Suprapubic skin (tissue), 4 donors: ENCODE measurements around the gene PTGER2. TPM values are rescaled to one million over a fixed set of nuclear protein-coding genes. Genes with fewer than 3 reads are reported as not detected.

ENCODE experiments used
- DNase-seq, 2 donors: peaks; one replicate each; pipeline ENCODE4 v3.0.0-alpha.2; 2019; ENCODE audit warnings: low spot score in 2 of 2
- H3K27ac ChIP-seq: fragments of 200-600 bp; sonication (generic); one replicate; pipeline ENCODE4 v1.5.1; 2019
- H3K27me3 ChIP-seq: fragments of 200-600 bp; sonication (generic); one replicate; pipeline ENCODE4 v1.5.1; 2019
- H3K36me3 ChIP-seq: fragments of 200-600 bp; sonication (generic); one replicate; pipeline ENCODE4 v1.5.1; 2019
- H3K4me1 ChIP-seq: fragments of 200-600 bp; sonication (generic); one replicate; pipeline ENCODE4 v1.5.1; 2019
- H3K4me3 ChIP-seq: fragments of 200-600 bp; sonication (generic); one replicate; pipeline ENCODE4 v1.5.1; 2019; ENCODE audit warnings: mild to moderate bottlenecking
- H3K9me3 ChIP-seq: fragments of 200-600 bp; sonication (generic); one replicate; pipeline ENCODE4 v1.5.1; 2019
- EP300 ChIP-seq: sonication (generic); formaldehyde crosslinking; IDR thresholded peaks from one replicate; pipeline ENCODE4 v1.6.1; 2017; ENCODE audit warnings: antibody characterized with exemption
- POLR2A ChIP-seq, 2 donors: fragments of 450-650 bp; IDR thresholded peaks; one replicate each; pipeline ENCODE4 v1.6.1; 2017; ENCODE audit warnings: antibody characterized with exemption in 2 of 2, mild to moderate bottlenecking in 2 of 2, moderate library complexity in 2 of 2
- POLR2AphosphoS5 ChIP-seq, 3 donors: sonication (generic); formaldehyde crosslinking; IDR thresholded peaks; one replicate each; pipeline ENCODE4 v1.6.1; 2017; ENCODE audit warnings: antibody characterized with exemption in 3 of 3
- WGBS: methylation state at CpG from one replicate; pipeline ENCODE4 v1.1.5; 2018; 5-methylcytosine and 5-hydroxymethylcytosine counted together
- total RNA-seq, 4 donors: library from RNA; depleted of rRNA; stranded (reverse); fragments of >200 nt; gene quantifications; one replicate each; pipeline ENCODE4 v1.1.0, GENCODE V29; 2016
- TF ChIP-seq, protein P1 (sequence below), 2 donors: fragments of 200-600 bp in 1 of 2; fragments of 450-650 bp in 1 of 2; sonication (generic) in 1 of 2; IDR thresholded peaks; one replicate each; pipeline ENCODE4 v1.5.1; 2016 to 2019; ENCODE audit warnings: antibody characterized with exemption in 2 of 2, mild to moderate bottlenecking in 1 of 2, moderate library complexity in 1 of 2

PTGER2 gene
- total RNA-seq, 4 donors from 2014 or later = 0.49 to 1.0 (median 0.68) TPM

DNA sequence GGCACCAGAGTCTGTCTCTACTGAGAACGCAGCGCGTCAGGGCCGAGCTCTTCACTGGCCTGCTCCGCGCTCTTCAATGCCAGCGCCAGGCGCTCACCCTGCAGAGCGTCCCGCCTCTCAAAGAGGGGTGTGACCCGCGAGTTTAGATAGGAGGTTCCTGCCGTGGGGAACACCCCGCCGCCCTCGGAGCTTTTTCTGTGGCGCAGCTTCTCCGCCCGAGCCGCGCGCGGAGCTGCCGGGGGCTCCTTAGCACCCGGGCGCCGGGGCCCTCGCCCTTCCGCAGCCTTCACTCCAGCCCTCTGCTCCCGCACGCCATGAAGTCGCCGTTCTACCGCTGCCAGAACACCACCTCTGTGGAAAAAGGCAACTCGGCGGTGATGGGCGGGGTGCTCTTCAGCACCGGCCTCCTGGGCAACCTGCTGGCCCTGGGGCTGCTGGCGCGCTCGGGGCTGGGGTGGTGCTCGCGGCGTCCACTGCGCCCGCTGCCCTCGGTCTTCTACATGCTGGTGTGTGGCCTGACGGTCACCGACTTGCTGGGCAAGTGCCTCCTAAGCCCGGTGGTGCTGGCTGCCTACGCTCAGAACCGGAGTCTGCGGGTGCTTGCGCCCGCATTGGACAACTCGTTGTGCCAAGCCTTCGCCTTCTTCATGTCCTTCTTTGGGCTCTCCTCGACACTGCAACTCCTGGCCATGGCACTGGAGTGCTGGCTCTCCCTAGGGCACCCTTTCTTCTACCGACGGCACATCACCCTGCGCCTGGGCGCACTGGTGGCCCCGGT lies 46.4 kb upstream of the PTGER2 start, which contains the start of gene PTGDR:
Gene PTGDR (plus strand): TSS at position 198 of the 778 bp plus-strand sequence. CDS start 117 bp downstream, at position 315.
- Histone ChIP-seq H3K36me3 (no peaks in the 10 kb centered on the region), H3K27ac (peak within 1 kb of the TSS; percentile 19), H3K4me1 (peaks cover 34% of the 10 kb centered on the region), H3K9me3 (no peaks in the 10 kb centered on the region), H3K27me3 (peaks cover 28% of the 10 kb centered on the region), H3K4me3 (peak within 1 kb of the TSS; percentile 64)
- TF ChIP-seq POLR2AphosphoS5 (IDR thresholded peaks at IDR 0.05) (no peak), EP300 (no peak), POLR2A (IDR thresholded peaks at IDR 0.05) (no peak)
- TF ChIP-seq, protein P1, sequence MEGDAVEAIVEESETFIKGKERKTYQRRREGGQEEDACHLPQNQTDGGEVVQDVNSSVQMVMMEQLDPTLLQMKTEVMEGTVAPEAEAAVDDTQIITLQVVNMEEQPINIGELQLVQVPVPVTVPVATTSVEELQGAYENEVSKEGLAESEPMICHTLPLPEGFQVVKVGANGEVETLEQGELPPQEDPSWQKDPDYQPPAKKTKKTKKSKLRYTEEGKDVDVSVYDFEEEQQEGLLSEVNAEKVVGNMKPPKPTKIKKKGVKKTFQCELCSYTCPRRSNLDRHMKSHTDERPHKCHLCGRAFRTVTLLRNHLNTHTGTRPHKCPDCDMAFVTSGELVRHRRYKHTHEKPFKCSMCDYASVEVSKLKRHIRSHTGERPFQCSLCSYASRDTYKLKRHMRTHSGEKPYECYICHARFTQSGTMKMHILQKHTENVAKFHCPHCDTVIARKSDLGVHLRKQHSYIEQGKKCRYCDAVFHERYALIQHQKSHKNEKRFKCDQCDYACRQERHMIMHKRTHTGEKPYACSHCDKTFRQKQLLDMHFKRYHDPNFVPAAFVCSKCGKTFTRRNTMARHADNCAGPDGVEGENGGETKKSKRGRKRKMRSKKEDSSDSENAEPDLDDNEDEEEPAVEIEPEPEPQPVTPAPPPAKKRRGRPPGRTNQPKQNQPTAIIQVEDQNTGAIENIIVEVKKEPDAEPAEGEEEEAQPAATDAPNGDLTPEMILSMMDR (IDR thresholded peaks at IDR 0.05) = no peak
- WGBS = 2% methylated on average over 37 of the region's 63 CpGs
- no peak for DNase-seq

DNA sequence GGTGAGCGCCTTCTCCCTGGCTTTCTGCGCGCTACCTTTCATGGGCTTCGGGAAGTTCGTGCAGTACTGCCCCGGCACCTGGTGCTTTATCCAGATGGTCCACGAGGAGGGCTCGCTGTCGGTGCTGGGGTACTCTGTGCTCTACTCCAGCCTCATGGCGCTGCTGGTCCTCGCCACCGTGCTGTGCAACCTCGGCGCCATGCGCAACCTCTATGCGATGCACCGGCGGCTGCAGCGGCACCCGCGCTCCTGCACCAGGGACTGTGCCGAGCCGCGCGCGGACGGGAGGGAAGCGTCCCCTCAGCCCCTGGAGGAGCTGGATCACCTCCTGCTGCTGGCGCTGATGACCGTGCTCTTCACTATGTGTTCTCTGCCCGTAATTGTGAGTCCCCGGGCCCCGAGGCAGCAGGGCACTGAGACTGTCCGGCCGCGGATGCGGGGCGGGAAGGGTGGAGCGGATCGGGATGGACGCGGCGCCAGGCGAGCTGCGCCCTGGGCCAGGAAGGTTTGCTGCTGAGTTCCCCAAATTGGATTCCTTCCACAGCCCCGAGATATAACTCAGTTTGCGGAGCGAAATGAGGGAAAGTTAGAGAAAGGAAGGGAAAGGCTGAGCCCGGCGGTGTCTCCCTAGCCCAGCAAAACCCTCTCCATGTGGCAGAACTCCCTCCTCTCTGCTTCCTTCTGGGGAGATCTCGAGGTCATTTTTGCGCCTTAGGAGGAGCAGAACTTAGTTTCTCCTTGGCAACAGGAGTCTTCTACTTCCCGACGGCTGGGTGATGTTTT lies 45.6 kb upstream of the PTGER2 start:
- Histone ChIP-seq H3K4me1 (peaks cover 34% of the 10 kb centered on the region), H3K36me3 (no peaks in the 10 kb centered on the region), H3K9me3 (no peaks in the 10 kb centered on the region), H3K4me3 (peak overlapping the region; percentile 64), H3K27me3 (peaks cover 28% of the 10 kb centered on the region), H3K27ac (no peak overlapping the region)
- 4% methylated on average over 27 of the region's 54 CpGs for WGBS
- DNase-seq = peak in 1 of 2 donors; percentile 60
- TF ChIP-seq, protein P1 (IDR thresholded peaks at IDR 0.05) = no peak
- TF ChIP-seq POLR2AphosphoS5 (IDR thresholded peaks at IDR 0.05) (no peak), POLR2A (IDR thresholded peaks at IDR 0.05) (no peak), EP300 (no peak)

- peak overlapping the region; percentile 64 for H3K4me3 ChIP-seq
- WGBS = 44% methylated on average over 17 of the region's 17 CpGs
- peaks cover 28% of the 10 kb centered on the region for H3K27me3 ChIP-seq
- H3K4me1 ChIP-seq = peaks cover 34% of the 10 kb centered on the region
- H3K36me3 ChIP-seq = no peaks in the 10 kb centered on the region
- H3K9me3 ChIP-seq = no peaks in the 10 kb centered on the region
- no peak overlapping the region for H3K27ac ChIP-seq
- DNase-seq = no peak
- TF ChIP-seq POLR2AphosphoS5 (IDR thresholded peaks at IDR 0.05) (no peak), POLR2A (IDR thresholded peaks at IDR 0.05) (no peak), EP300 (no peak)
- TF ChIP-seq, protein P1 (IDR thresholded peaks at IDR 0.05) = no peak
Observed at GRCh38 chr14:52269100-52269499, 45.0 kb upstream of the PTGER2 start.

GRCh38 chr14:52269982-52270381 lies 44.1 kb upstream of the PTGER2 start:
- TF ChIP-seq, protein P1 (IDR thresholded peaks at IDR 0.05) = no peak
- TF ChIP-seq POLR2A (IDR thresholded peaks at IDR 0.05) (no peak), EP300 (no peak), POLR2AphosphoS5 (IDR thresholded peaks at IDR 0.05) (no peak)
- Histone ChIP-seq H3K4me3 (no peak overlapping the region), H3K27ac (no peak overlapping the region), H3K27me3 (peaks cover 28% of the 10 kb centered on the region), H3K36me3 (no peaks in the 10 kb centered on the region), H3K4me1 (peaks cover 34% of the 10 kb centered on the region), H3K9me3 (no peaks in the 10 kb centered on the region)
- WGBS = 85% methylated on average over 8 of the region's 8 CpGs
- DNase-seq = no peak

GRCh38 chr14:52271538-52271937 lies 42.6 kb upstream of the PTGER2 start:
- WGBS = 88% methylated on average over 1 of the region's 1 CpG
- H3K27ac ChIP-seq = no peak overlapping the region
- no peaks in the 10 kb centered on the region for H3K9me3 ChIP-seq
- no peak overlapping the region for H3K4me3 ChIP-seq
- no peaks in the 10 kb centered on the region for H3K36me3 ChIP-seq
- TF ChIP-seq POLR2AphosphoS5 (IDR thresholded peaks at IDR 0.05) = no peak
- TF ChIP-seq, protein P1 (IDR thresholded peaks at IDR 0.05) = no peak
- TF ChIP-seq POLR2A (IDR thresholded peaks at IDR 0.05) = no peak
- no peak for TF ChIP-seq EP300
- peaks cover 31% of the 10 kb centered on the region for H3K4me1 ChIP-seq
- no peak for DNase-seq
- peaks cover 28% of the 10 kb centered on the region for H3K27me3 ChIP-seq
